ENCODE results near the gene ASB18.

DNA sequence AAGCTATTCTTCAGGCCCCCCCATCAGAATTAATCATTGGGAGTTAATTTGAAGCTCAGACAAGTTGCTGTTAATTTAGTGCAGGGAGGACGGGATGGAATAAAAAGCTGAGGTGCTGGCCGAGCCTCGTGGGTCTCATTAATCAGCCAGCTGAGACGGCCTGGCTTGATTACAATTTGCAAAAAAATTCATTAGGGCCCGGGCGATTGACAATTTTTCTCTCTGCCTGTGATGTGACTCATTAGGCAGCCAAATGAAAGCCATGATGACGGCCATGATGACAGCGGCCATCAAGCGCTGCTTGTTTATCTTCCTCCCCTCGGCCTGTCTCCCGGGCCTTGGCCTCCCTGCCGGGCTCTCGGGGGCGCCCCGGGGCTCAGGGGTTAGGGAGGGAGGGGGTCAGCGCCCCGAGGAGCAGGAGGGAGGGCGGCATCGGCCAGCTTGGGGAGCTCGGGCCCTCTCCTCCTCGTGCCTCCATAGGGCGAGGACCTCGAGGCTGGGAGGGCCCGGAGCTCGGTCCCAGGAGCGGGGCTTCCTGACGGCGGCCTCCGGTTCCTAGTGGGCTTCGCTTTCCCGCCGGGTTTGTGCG is 101.2 kb downstream of the ASB18 start:
- TF ChIP-seq EZH2 (IDR thresholded peaks at IDR 0.05; ENCODE audit: insufficient read depth, poor library complexity, severe bottlenecking) (peak; percentile 71), EZH2phosphoT487 (IDR thresholded peaks at IDR 0.05; ENCODE audit: insufficient read depth, low read depth) (0 out of 2 replicates have a peak, but pooled peaks have one; percentile 9)

Data from GM23248 (cell line).